Activated T-cell treated with anti-CD3 and anti-CD28 coated beads for 48 hours (primary cell): ENCODE measurements around the gene ARCN1.

Experiments
- DNase-seq: peaks from one replicate; pipeline ENCODE4 v3.0.0-alpha.2; 2020; ENCODE audit warnings: low read depth

Gene ARCN1

DNA sequence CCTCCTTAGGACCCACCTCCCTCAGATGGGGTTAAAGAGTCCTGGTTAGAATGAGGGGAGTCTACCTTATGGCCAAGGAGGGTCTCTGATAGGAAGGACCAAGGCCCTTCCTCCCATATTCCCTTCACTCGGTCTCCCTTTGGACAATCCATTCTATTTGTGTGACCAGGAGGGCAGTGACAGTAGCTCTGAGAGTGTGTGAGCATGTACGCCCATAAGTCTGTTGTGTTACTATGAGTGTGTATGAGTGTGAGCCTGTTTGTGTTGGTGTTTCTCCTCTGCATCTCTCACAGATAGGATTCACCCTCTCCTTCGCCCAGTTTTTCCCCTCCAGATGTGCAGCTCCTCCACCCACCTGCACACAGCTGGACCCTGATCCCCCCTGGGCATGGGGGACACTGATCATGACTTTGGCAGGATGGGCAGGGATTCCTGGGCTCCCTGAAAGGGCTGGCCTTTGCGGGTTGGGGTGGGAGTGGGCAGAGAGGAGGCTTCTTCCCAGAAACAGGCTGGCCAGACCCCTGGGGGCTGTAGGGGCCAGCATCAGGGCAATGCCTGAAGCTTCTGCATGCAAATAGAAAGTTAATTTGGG, 49.7 kb downstream of the ARCN1 start:
- DNase-seq: no peak

DNA sequence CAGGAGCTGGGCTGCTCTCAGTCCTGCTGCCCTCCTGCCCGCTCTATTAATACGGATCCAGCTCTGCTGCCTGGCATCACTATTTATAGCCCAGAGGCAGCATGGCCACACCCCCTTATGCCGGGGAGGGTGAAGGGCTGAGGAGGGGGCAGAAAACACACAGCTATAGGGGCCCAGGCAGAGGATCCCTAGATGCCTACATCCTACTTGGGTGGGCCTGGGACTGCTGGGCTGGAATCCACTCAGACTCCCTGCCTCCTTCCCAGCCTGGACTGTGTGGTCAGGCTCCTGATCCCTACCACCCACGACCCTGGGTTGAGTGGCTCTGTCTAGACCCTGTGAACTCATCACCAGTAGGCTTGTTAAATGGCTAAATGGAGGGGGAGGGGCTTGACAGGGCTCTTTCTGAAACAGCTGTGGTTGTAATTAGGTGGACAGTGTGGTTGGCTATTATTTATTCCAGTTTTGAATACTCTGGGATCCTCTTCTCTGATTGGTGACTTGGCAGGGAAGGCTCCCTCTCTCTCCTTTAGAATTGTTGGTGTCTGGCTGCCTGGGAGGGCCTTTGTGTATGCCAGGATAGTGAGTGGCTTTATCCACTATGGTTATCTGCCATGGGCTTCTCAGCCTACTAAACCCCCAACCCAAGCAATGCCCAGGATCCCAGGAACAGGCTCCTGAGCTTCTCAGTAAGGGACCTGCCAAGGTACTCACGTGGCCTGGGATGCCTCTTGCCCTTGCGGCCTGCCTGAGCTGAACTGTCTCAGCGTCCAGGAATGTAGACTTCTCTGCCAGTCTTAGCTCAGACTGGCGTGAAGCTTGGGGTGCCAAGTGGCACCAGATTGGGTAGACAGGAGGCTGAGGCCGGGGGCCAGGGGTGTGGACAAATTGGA, 50.4 kb downstream of the ARCN1 start:
- DNase-seq: no peak

DNA sequence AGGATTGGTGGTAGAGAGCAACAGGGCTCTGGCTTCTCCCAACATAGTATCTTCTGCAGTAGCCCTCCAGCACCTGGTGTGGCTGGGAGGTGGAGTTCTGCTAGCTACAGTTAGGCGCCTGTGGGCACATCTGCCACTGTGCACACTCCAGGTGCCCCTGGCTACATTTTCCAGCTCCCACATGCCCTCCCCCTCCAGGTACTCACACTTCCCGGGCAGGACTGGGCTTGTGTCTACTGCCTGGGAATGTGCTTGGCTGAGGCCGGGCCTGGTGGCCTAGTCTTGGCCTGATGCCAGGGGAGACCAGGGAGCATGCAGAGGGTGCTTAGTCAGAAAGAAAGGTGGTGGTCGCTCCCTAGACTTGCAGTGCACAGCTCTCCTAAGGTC, 51.1 kb downstream of the ARCN1 start:
- DNase-seq: no peak

GRCh38 chr11:118625036-118625690, 53.0 kb downstream of the ARCN1 start:
- no peak for DNase-seq

DNA sequence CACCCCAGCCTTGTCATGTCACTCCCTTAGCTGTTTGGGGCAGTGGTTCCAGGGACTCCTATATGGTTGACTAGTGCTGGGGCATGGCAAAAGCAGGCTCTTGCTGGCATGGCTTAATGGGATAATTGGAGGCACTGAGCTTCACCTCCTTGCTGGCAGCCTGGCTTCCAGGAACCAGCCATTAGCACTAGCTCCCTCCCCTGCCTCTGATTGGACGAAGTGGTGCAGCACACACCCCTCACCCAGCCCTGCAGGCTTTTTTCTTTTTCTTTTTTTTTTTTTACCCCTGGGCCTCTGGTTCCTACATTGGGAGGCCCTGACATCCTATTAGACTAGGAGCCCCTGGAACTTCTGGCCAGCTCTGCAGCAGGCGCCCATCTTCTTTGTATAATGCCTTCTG, 53.8 kb downstream of the ARCN1 start:
- no peak for DNase-seq

- no peak for DNase-seq
Measured at GRCh38 chr11:118627566-118627965, 55.4 kb downstream of the ARCN1 start.

GRCh38 chr11:118628031-118628430, 55.8 kb downstream of the ARCN1 start:
- no peak for DNase-seq

- no peak for DNase-seq
Measured at GRCh38 chr11:118628432-118628831, 56.2 kb downstream of the ARCN1 start.

GRCh38 chr11:118628861-118629549, 56.8 kb downstream of the ARCN1 start:
- DNase-seq: no peak

- no peak for DNase-seq
Measured at GRCh38 chr11:118629761-118630661, 57.8 kb downstream of the ARCN1 start.

- DNase-seq: no peak
Measured at GRCh38 chr11:118631142-118631909, 59.1 kb downstream of the ARCN1 start.

DNA sequence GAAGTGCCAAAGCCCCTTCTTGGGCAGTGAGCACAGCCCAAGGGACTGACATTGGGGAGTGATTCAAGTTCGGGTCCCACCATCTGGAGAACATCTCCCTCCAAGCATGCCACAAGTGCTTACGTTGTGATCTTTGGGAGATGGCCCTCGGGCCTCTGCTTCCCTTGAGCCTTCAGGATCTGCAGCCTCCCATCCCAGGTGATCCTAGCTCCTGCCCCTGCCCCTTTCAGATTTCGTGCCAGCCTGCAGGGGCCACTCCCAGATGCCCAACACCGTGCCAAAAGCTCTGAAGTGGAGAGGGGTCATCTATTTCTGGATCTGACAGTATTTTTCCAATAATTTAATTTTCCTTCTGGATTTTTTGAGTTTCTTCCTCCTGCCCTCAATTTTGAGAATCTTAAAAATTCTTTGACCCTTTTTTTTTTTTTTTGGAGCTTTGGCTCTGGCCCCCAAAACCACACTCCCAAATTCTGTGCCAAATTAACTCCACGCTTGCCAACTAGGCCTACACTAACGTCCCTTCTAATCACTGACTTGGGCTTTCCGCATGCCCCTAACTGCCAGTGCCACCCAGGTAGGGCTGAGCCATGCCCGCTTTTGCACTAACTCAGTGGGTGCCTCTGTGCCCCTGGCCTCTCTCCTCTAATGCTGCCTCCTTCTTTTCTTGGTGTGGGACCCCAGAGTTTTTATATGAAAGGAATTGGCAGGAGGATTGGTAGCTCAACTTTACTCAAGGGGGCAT, 60.5 kb downstream of the ARCN1 start:
- no peak for DNase-seq

DNA sequence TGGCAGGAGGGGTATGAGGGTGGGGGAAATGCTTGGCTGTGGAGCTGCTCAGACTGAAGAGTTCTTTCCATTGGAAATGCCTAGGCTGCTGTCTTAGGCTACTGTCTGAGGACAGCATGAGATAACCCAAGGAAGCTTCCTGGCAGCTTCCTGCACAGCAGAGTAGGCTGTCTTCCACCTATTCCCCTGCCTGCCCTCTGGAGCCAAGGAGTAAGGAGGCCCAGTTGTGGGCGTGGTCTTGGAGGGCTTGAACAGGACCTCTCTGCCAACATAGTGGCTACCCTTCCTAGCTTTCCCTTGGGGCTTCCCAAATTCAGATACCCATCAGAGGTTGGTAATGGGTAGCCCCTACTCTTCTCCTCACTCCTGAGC, 61.1 kb downstream of the ARCN1 start:
- DNase-seq: no peak

DNA sequence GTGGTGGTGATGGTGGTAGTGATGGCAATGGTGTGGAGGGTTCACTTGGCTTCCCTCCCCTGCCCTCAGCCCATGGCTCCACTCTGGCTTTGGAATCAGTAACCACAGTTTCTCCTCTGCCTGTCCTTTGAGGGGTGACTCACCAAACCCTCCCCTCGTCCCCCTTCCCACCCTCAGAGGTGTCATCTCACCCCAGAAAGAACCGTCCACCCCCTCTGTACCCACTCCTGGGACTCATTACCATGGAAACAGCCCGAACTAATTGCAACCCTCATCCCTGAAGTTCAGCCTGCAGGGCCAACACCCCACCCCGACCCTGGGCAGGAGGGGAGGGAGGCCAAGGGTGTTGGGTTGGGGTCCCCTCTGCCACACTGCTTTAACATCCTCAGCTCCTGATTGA, 61.8 kb downstream of the ARCN1 start:
- DNase-seq: no peak

DNA sequence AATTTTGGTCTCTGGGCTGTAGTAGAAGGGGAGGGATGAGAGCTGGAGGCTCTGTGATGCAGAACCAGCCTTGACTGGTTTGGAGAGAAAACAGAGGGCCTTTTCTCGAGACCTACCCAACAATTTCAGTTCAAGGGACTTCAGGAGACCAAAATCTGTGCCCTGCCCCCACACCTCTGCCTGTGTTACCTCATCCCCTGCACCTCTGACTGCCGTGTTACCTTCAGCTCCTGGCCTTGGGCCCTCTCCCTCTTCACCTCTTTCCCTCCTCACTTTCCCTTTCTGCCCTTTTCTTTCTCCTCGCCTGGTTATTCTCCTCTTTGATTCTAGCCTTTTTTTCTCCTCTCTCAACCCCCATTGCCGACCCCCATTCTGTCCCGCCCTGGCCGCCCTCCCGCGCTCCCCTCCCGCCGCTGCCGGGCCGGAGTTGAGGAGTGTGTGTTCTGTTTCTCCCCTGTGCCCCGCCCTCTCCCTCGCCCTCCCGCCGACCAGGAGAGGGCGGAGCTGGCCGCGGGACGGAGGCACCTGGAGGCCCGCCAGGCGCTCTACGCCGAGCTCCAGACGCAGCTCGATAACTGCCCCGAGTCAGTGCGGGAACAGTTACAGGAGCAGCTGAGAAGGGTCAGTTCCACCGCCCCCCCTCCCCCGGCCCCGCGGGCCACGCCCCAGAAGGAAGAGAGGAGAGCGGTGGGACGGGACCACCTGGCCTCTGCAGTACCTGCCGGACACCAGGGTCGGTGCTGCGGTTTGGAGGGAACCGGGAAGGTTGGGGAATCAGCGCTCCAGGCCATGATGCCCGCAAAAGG, 62.4 kb downstream of the ARCN1 start:
- no peak for DNase-seq

DNA sequence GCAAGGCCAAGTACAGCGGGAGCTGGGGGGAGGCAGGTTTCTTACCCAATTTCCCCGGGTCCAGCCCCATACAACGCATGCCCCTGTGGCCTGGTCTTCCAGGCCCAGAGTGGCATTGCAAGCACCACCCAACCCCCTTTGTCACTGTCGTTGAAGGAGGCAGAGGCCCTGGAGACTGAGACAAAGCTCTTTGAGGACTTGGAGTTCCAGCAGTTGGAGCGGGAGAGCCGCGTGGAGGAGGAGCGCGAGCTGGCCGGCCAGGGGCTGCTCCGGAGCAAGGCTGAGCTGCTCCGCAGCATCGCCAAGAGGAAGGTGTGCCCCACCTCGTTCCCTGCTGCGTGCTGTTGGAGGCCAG, 63.0 kb downstream of the ARCN1 start:
- no peak for DNase-seq

- no peak for DNase-seq
Measured at GRCh38 chr11:118635642-118636041, 63.4 kb downstream of the ARCN1 start.

DNA sequence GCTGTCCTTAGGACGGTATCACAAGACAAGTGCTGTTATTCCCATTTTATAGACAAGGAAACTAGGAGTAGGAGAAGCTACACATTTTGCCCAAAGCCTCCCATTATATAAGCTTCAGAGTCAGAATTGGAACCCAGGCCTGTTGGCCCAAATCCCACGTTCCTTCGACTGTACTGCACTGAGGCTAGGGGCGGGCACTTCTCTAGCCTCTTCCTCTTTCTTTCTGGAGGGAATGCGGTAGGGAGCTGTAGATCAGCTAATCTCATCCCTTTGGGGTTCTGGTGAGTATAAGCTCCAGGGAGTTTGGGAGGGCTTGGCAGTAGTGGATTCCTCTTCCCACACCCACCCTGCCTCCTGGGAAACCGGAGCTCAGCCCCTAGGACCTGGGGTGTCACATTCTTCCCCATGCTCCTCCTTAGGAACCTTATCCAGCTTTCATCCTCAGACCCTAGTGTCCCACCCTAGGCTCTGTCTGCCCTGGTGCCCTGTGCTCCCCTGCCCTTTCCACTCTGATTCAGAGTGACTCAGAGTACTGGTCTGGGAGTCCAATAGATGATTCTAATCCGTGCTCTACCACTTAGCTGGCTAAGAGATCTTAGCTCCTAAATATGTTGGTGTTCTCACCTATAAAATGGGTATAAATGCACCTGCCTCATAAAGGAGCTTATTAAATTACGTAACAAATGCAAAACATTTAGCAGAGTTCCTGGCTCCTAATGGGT, 64.5 kb downstream of the ARCN1 start:
- no peak for DNase-seq

DNA sequence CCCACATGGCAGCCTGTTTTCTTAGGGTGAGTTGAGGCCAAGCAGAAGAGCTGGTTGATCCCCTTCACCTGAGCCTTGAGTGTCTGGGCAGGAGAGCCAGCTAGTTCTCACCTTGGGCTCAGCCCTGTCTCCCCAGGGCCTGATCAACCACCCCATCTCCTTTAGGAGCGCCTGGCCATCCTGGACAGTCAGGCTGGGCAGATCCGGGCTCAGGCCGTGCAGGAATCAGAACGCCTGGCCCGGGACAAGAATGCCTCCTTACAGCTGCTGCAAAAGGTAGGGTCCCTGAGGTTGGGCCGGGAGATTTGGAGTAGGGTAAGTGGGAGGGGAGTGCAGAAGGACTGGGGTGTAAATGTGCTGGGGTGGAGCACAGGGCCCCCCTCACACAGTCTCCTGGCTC, 66.5 kb downstream of the ARCN1 start:
- no peak for DNase-seq
